HG02973 (cell line): Measurements from ENCODE around the gene DNAJB5.
"Not testable (repeated sequence)": the region's sequence is repeated elsewhere in the genome, so short reads cannot be mapped to it uniquely, and the experiment has no call there.

Experiments
- ATAC-seq: cut with Tn5 transposase; IDR thresholded peaks from one replicate; pipeline ENCODE4 v1.9.1; 2021; ENCODE audit warnings: moderate library complexity; ENCODE audit not compliant: unreplicated experiment

Gene DNAJB5

DNA sequence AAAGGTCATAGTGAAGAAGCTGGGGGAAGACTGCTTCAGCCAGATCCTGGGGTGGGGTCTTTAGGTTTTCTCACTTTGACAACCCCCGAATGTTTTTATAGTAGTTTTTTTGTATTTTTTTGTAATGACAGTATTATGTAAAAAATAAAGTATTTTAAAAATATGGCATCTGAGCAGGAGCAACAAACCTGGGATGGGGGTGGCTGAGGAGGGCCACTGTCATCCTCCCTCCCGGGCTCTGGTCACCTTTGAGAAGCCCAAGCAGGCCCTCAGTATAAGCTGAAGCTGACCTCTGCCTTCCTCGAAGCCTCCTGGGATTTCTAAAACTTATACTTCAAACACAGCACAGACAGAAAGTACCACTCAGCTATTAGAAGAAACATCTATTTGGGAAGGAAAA is 8.7 kb downstream of the DNAJB5 start:
- no peak for ATAC-seq

- ATAC-seq, result no peak
Observed at GRCh38 chr9:34999576-34999975, 10.0 kb downstream of the DNAJB5 start.

DNA sequence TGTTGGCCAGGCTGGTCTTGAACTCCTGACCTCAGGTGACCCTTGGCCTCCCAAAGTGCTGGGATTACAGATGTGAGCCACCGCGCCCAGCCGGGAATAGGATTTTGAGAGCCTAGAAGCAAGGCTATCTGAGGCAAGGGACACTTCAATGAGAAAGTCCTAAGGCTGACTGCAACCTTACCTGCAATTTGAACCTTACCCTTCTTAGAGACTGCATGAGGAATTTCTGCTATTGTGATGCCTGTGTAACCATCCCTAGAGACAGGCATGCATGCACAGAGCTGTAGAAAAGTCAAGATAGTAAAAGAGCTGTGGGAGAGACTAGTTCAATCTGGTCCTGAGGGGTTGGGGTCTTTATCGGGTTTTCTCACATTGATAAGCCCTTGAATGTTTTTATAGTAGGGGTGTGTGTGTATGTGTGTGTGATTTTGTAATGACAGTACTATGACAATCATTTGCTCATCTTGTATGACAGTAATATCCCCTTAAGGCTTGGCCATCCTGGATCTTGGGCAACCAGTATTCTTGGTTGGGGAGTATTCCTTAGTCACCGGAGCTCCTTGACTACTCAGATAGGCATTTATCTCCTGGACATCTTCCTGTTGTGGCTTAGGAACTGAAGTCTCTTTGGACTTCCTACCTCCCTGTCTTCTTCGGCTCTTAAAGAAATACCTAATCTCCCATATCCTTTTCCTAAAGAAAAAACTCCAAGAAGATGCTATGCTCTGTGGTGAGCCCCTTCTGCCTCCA is 11.2 kb downstream of the DNAJB5 start:
- ATAC-seq, result no peak

GRCh38 chr9:35001285-35001677 is 11.7 kb downstream of the DNAJB5 start:
- ATAC-seq, result no peak

DNA sequence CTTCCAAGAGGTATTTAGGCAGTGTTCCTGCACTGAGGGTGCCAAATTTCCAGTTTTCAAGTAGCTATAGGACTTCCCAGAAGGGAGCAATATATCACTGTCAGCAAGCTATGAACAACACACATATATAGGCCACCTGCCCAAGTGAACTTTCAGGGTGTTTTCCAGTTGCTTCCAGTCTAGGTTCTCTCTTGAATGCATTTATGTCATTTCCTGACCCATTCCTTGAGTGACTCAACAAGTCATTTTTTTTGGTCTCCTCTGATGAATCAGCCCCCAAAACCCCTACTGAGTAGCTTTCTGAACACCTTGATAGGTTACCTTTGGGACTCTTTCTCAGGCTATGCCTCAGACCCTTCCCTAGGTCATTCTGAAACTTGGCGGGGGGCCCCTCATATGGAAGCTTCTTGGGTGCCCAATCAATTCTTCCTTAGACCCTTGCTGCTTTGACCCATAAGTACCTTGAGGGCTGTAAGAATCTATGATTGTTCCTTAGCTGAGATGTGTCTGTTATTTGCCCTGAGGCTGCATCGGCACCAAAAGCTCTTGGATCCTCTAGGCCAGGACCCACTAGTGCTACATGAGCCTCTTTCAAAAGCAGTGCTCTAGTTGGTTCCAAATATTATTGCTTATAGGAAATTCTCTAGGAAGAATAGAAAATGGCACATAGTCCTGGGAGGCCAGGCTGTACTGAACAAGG is 12.4 kb downstream of the DNAJB5 start:
- peak; percentile 43 for ATAC-seq

GRCh38 chr9:35002623-35003022 is 13.1 kb downstream of the DNAJB5 start:
- ATAC-seq, result no peak

DNA sequence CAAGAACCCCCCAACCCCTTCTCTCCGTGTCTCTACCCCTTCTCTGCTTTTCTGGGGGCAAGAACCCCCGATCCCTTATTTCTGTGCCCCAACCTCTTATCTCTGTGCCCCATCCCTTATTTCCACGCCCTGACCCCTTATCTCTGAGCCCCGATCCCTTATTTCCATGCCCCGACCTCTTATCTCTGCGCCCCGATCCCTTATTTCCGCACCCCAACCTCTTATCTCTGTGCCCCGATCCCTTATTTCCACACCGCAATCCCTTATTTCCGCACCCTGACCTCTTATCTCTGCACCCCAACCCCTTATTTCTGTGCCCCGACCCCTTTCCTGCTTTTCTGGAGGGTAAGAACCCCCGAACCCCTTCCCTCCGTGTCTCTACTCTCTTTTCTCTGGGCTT is 14.8 kb downstream of the DNAJB5 start:
- ATAC-seq, result not testable (repeated sequence)

DNA sequence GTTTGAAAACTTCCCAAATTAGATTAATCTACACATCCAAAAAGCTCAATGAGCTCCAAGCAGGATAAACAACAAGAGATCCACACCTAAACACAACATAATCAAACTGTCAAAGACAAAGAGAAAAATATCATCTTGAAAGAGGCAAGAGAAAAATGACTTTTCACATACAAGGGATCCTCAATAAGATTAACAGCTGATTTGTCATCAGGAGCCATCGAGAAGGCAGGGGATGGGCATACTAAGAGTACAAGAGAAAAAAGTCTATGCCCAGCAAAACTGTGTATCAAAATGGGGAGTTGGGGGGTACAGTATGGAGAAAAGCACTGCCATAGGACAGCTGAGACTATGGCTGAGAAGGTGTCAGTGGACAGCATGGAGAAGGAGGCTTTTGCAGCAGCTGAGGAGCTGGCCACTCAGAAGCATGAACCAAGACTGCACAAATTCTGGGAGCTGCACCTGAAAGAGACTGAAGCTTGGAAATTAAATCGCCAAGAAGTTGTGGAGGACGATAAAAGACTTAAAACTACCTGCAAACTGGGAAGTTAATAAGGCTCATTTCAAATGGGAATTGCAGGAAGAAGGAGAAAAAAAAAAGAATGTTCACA is 20.9 kb downstream of the DNAJB5 start:
- ATAC-seq, result no peak

DNA sequence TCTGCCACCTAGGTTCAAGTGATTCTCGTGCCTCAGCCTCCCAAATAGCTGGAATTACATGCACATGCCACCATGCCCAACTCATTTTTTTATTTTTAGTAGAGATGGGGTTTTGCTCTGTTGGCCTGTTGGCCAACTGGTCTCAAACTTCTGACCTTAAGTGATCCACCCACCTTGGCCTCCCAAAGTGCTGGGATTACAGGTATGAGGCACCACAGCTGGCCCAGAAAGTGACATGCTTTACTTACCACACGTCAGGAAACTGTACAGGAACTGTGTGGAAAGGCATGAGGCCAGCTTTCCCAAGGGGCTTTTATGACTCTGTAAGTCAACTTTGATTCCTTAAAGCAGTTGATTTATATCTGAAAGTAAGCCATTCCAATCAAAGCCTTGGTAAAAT is 25.0 kb downstream of the DNAJB5 start:
- ATAC-seq, result no peak

- ATAC-seq, result not testable (repeated sequence)
Observed at GRCh38 chr9:35023443-35023842, 33.9 kb downstream of the DNAJB5 start.

GRCh38 chr9:35026671-35027070 is 37.1 kb downstream of the DNAJB5 start:
- no peak for ATAC-seq

GRCh38 chr9:35027374-35027773 is 37.8 kb downstream of the DNAJB5 start:
- no peak for ATAC-seq

DNA sequence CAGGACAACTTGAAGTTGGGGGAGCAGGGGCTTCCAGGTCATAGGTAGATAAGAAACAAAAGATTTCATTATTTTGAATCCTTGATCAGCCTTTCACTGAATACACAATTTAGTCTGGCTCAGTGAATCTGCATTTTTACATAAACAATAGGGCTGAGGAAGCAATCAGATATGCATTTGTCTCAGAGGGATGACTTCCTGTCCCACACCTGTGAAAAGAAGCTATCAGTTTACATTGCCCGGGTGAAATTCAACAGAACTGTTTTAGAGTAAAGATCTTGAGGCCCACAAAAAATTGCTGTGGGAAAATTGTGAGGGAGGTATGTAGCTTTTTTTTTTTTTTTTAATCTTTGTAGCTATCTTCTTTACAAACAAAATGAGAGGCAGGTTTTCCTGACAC is 38.3 kb downstream of the DNAJB5 start:
- no peak for ATAC-seq

DNA sequence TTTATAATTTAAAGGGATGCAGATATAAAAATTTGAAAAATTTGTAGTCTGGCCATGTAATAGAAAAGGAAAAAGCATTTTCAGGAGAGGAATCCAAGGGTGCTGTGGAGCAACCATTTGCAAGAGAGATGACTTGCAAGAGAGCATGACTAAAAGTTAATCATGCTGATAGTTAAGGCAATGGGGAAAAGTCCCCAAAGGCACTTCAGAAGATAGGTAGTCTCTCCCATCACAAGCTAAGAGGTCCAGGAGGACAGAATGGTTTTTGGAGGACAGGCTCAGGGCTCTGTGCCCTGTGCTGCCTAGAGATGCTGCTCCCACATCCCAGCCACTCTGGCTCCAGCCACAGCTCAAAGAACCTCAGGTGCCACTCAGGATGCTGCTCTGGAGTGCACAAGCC is 38.8 kb downstream of the DNAJB5 start:
- no peak for ATAC-seq

GRCh38 chr9:35029241-35029640 is 39.7 kb downstream of the DNAJB5 start:
- no peak for ATAC-seq

DNA sequence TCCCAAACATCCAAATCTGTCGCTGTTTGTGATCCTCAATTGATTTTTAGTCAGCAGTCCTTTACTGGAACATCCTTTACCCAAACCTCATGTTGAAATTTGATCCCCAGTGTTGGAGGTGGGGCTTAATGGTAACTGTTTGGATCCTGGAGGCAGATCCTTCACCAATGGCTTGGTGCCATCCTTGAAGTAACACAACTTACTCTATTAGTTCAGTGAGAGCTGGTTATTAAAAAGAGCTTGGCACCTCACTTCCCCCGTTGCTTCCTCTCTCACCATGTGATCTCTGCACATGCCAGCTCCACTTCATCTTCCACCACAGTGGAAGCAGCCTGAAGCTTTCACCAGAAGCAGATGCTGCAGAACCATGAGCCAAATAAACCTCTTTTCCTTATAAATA is 40.3 kb downstream of the DNAJB5 start:
- no peak for ATAC-seq

GRCh38 chr9:35033101-35033500 is 43.6 kb downstream of the DNAJB5 start:
- ATAC-seq, result no peak

GRCh38 chr9:35035851-35036701 is 46.5 kb downstream of the DNAJB5 start:
- no peak for ATAC-seq

- no peak for ATAC-seq
Observed at GRCh38 chr9:35042081-35042604, 52.6 kb downstream of the DNAJB5 start.

DNA sequence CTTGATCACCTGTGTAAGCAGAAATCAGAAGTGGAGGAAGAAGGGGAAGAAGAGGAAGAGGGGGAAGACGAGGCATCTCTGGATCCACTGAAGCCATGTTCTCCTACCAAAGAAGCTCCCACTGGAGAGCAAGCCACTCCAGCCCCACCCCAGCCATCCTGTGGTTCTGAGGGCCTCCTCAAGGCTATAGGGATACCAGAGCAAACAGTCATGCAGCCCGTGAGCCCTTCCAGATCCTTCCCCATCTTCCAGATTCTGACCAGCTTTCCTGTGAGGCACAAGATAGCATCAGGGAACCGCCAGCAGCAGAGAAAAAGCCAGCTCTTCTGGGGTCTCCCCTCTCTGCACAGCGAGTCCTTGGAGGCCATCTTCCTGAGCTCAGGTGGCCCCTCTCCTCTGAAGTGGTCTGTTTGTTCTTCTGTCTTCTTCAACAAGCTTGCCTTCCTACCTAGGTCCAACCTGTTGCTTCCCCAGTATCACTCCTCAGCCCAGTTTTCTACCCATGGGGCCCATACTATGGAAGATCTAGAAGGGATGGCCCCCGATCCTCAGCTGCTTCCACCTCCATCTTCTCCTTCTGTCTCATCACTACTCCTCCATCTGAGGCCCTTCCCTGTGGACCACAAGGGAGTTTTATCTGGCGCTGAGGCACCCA is 53.5 kb downstream of the DNAJB5 start:
- no peak for ATAC-seq

GRCh38 chr9:35044071-35044470 is 54.5 kb downstream of the DNAJB5 start:
- no peak for ATAC-seq
